Transverse colon (tissue), 4 donors: ENCODE measurements around the gene HS3ST2. TPM values are rescaled to one million over a fixed set of nuclear protein-coding genes. Genes with fewer than 3 reads are reported as not detected.

Experiments used
- DNase-seq: peaks from one replicate; pipeline ENCODE4 v3.0.0-alpha.2; 2019
- H3K27ac ChIP-seq, 4 donors: fragments of 200-600 bp; sonication (generic); 2 replicates each; pipeline ENCODE4 v1.5.1; 2016 to 2018; ENCODE audit warnings: inconsistent platforms in 4 of 4
- H3K27me3 ChIP-seq: fragments of 200-600 bp; sonication (generic); 2 replicates; pipeline ENCODE4 v1.5.1; 2017; ENCODE audit warnings: inconsistent platforms
- H3K36me3 ChIP-seq, 4 donors: fragments of 200-600 bp; sonication (generic); 2 replicates each; pipeline ENCODE4 v1.5.1; 2017 to 2019; ENCODE audit warnings: inconsistent platforms in 4 of 4
- H3K4me1 ChIP-seq, 4 donors: fragments of 200-600 bp; sonication (generic); 2 replicates each; pipeline ENCODE4 v1.5.1; 2017 to 2020; ENCODE audit warnings: inconsistent platforms in 4 of 4
- H3K4me3 ChIP-seq, 4 donors: fragments of 200-600 bp; sonication (generic); 1 replicate in 1 of 4; 2 replicates in 3 of 4; pipeline versions ENCODE4 v1.5.1 to v1.6.1; 2017 to 2019; ENCODE audit warnings: inconsistent platforms in 4 of 4
- H3K9me3 ChIP-seq, 2 donors: fragments of 200-600 bp; sonication (generic); 2 replicates each; pipeline ENCODE4 v1.5.1; 2017 to 2019; ENCODE audit warnings: inconsistent platforms in 2 of 2
- EP300 ChIP-seq: sonication (generic); formaldehyde crosslinking; IDR thresholded peaks from one replicate; pipeline ENCODE4 v1.6.1; 2017; ENCODE audit warnings: antibody characterized with exemption, low read depth
- POLR2A ChIP-seq: fragments of 450-650 bp; IDR thresholded peaks from one replicate; pipeline ENCODE4 v1.6.1; 2016; ENCODE audit warnings: antibody characterized with exemption, mild to moderate bottlenecking, moderate library complexity
- POLR2AphosphoS5 ChIP-seq, 3 donors: sonication (generic); formaldehyde crosslinking; IDR thresholded peaks; one replicate each; pipeline ENCODE4 v1.6.1; 2016; ENCODE audit warnings: antibody characterized with exemption in 3 of 3
- WGBS, 2 donors: methylation state at CpG; one replicate each; pipeline ENCODE4 v1.1.5; 2018; ENCODE audit warnings: low coverage in 1 of 2; 5-methylcytosine and 5-hydroxymethylcytosine counted together
- in situ Hi-C, 4 donors: fragments of 200-750 bp; cut with MboI; loops; one replicate each; pipeline versions ENCODE4 v1.15.0 to v1.15.1; 2017; ENCODE audit warnings: low sequenced_read_pairs in 3 of 4, low pct_ligation_motif_present in 1 of 4, low pct_unique_long_range_greater_than_20kb in 1 of 4
- intact Hi-C: fragments of 100-400 bp; cut with DNase I; formaldehyde crosslinking; loops from one replicate; pipeline ENCODE4 v1.15.1; 2023; ENCODE audit warnings: low total_unique reads
- total RNA-seq, 4 donors: library from RNA; depleted of rRNA; stranded (reverse); fragments of >200 nt; gene quantifications; one replicate each; pipeline ENCODE4 v1.1.0, GENCODE V29; 2016
- TF ChIP-seq, protein P1 (sequence below), 5 experiments: fragments of 200-600 bp in 3 of 5; fragments of 450-650 bp in 2 of 5; sonication (generic) in 3 of 5; IDR thresholded peaks; 1 replicate in 2 of 5; 2 replicates in 3 of 5; pipeline ENCODE4 v1.5.1; 2016 to 2017; ENCODE audit warnings: antibody characterized with exemption in 5 of 5, inconsistent platforms in 3 of 5, mild to moderate bottlenecking in 2 of 5, moderate library complexity in 1 of 5

The HS3ST2 gene
- total RNA-seq, 4 donors from 2014 or later = 0.32 to 4.5 (median 2.2) TPM

GRCh38 chr16:22945361-22945760 lies 131.4 kb downstream of the HS3ST2 start:
- 50% methylated on average over 1 of the region's 1 CpG; no CpG with 5 or more reads in 1 of the 2 donors for WGBS, 2 donors
- in situ Hi-C loops = no loop called here
- Histone ChIP-seq H3K27ac (no peak overlapping the region), H3K4me1 (peaks cover 5 to 8% (median 7%) of the 10 kb centered on the region in 4 donors), H3K36me3 (no peaks in the 10 kb centered on the region), H3K27me3 (peaks cover 42% of the 10 kb centered on the region), H3K9me3 (no peaks in the 10 kb centered on the region), H3K4me3 (no peak overlapping the region)
- TF ChIP-seq POLR2A (no peak), POLR2AphosphoS5 (IDR thresholded peaks at IDR 0.05) (no peak), EP300 (no peak)
- TF ChIP-seq, protein P1, sequence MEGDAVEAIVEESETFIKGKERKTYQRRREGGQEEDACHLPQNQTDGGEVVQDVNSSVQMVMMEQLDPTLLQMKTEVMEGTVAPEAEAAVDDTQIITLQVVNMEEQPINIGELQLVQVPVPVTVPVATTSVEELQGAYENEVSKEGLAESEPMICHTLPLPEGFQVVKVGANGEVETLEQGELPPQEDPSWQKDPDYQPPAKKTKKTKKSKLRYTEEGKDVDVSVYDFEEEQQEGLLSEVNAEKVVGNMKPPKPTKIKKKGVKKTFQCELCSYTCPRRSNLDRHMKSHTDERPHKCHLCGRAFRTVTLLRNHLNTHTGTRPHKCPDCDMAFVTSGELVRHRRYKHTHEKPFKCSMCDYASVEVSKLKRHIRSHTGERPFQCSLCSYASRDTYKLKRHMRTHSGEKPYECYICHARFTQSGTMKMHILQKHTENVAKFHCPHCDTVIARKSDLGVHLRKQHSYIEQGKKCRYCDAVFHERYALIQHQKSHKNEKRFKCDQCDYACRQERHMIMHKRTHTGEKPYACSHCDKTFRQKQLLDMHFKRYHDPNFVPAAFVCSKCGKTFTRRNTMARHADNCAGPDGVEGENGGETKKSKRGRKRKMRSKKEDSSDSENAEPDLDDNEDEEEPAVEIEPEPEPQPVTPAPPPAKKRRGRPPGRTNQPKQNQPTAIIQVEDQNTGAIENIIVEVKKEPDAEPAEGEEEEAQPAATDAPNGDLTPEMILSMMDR (IDR thresholded peaks at IDR 0.05) = no peak
- intact Hi-C loops = no loop called here
- DNase-seq = no peak

DNA sequence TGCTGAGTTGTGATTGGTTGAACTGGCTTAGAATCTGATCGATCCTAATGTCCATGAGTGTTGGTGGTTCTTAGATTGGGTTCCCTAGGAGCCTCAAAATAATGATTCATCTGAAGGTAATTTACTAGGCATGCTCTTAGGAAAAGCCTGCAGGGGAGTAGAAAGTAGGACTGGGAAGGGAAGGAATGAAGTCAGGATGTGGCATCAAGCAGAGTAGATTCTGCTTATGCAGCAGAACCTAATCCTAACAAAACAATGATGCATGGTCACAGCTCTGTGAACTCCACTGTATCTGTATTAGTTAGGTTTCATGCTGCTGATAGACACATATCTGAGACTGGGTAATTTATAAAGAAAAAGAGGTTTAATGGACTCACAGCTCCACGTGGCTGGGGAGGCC lies 132.5 kb downstream of the HS3ST2 start:
- 67% methylated on average over 2 of the region's 2 CpGs; no CpG with 5 or more reads in 1 of the 2 donors for WGBS, 2 donors
- intact Hi-C loops = no loop called here
- H3K27ac ChIP-seq = no peak overlapping the region
- TF ChIP-seq, protein P1 (IDR thresholded peaks at IDR 0.05) = no peak
- TF ChIP-seq POLR2A = no peak
- TF ChIP-seq EP300 = no peak
- TF ChIP-seq POLR2AphosphoS5 (IDR thresholded peaks at IDR 0.05) = no peak
- H3K9me3 ChIP-seq = no peaks in the 10 kb centered on the region
- peaks cover 5 to 8% (median 7%) of the 10 kb centered on the region in 4 donors for H3K4me1 ChIP-seq
- peaks cover 44% of the 10 kb centered on the region for H3K27me3 ChIP-seq
- H3K4me3 ChIP-seq = no peak overlapping the region
- in situ Hi-C loops = no loop called here
- no peak for DNase-seq
- no peaks in the 10 kb centered on the region for H3K36me3 ChIP-seq

DNA sequence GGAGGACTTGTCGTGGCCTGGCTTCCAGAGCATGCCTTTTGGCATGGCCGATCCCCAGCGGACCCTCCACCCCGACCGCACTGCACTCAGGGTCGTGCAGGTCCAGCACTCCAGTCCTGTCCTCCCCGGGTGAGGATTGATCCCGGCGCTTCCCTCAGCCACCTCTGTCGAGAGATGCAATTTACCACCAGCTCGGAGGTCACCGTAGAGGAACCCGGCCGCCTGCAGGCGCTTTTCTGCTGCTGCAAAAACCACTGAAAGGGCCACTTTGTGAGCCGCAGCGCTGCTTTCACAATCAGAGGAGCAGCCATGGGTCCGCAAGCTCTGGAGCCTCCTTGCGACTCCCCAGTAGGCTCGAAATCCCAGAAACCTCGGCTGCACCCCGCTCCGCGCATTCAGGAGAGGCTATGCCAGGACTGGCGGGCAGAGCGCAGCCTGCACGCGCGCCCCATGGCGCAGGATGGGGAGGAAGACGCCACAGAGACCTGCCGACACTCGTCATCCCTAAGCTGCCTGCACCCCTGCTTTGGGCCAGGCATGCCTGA lies 134.2 kb downstream of the HS3ST2 start:
- in situ Hi-C loops = no loop called here
- intact Hi-C loops = no loop called here
- DNase-seq = no peak
- Histone ChIP-seq H3K4me3 (peak overlapping the region in 1 of 4 donors; percentile 32), H3K27ac (no peak overlapping the region), H3K4me1 (peaks cover 5 to 8% (median 7%) of the 10 kb centered on the region in 4 donors), H3K27me3 (peaks cover 44% of the 10 kb centered on the region), H3K9me3 (no peaks in the 10 kb centered on the region), H3K36me3 (no peaks in the 10 kb centered on the region)
- WGBS, 2 donors = 37% methylated on average over 33 of the region's 33 CpGs; no CpG with 5 or more reads in 1 of the 2 donors
- TF ChIP-seq POLR2AphosphoS5 (IDR thresholded peaks at IDR 0.05) (no peak), POLR2A (no peak), EP300 (no peak)
- TF ChIP-seq, protein P1 (IDR thresholded peaks at IDR 0.05) = no peak

- Histone ChIP-seq H3K9me3 (no peaks in the 10 kb centered on the region), H3K27me3 (peaks cover 41% of the 10 kb centered on the region), H3K27ac (no peak overlapping the region), H3K4me1 (peaks cover 5 to 8% (median 7%) of the 10 kb centered on the region in 4 donors), H3K4me3 (peak overlapping the region in 1 of 4 donors; percentile 32), H3K36me3 (no peaks in the 10 kb centered on the region)
- intact Hi-C loops (no loop called here), in situ Hi-C loops (no loop called here)
- 18 to 21% methylated on average over 8 to 18 of the region's 18 CpGs for WGBS, 2 donors
- TF ChIP-seq POLR2A = no peak
- no peak for TF ChIP-seq EP300
- TF ChIP-seq POLR2AphosphoS5 (IDR thresholded peaks at IDR 0.05) = no peak
- TF ChIP-seq, protein P1 (IDR thresholded peaks at IDR 0.05) = peak; percentile 58 to 79 (median 76)
- DNase-seq = peak; percentile 69
Measured at GRCh38 chr16:22948603-22949368, 134.8 kb downstream of the HS3ST2 start.
